ELF-1 (cell line): ENCODE measurements around the gene DNAI7.

ENCODE experiments used
- DNase-seq: peaks from one replicate; pipeline ENCODE4 v3.0.0-alpha.2; 2016; ENCODE audit warnings: low read depth, low spot score

Gene DNAI7

GRCh38 chr12:25182765-25183164 lies 12.2 kb downstream of the DNAI7 start:
- DNase-seq, result no peak

GRCh38 chr12:25162866-25163265 lies 32.1 kb downstream of the DNAI7 start:
- no peak for DNase-seq

GRCh38 chr12:25156061-25156460 lies 38.9 kb downstream of the DNAI7 start:
- no peak for DNase-seq

- no peak for DNase-seq
Observed at GRCh38 chr12:25155022-25155576, 39.9 kb downstream of the DNAI7 start.

- no peak for DNase-seq
Observed at GRCh38 chr12:25152055-25152454, 42.9 kb downstream of the DNAI7 start.

GRCh38 chr12:25151476-25151875 lies 43.5 kb downstream of the DNAI7 start:
- DNase-seq, result peak; percentile 26

- DNase-seq, result no peak
Observed at GRCh38 chr12:25146686-25147085, 48.3 kb downstream of the DNAI7 start.

GRCh38 chr12:25135531-25136154 lies 59.3 kb downstream of the DNAI7 start:
- DNase-seq, result peak; percentile 95

GRCh38 chr12:25131270-25131669 lies 63.7 kb downstream of the DNAI7 start:
- DNase-seq, result no peak

- no peak for DNase-seq
Observed at GRCh38 chr12:25130741-25131188, 64.2 kb downstream of the DNAI7 start.

GRCh38 chr12:25126746-25127145 lies 68.2 kb downstream of the DNAI7 start:
- no peak for DNase-seq

- peak; percentile 8 for DNase-seq
Observed at GRCh38 chr12:25126101-25126500, 68.9 kb downstream of the DNAI7 start.

- DNase-seq, result no peak
Observed at GRCh38 chr12:25124493-25124892, 70.5 kb downstream of the DNAI7 start.

GRCh38 chr12:25123126-25123525 lies 71.8 kb downstream of the DNAI7 start:
- no peak for DNase-seq

- DNase-seq, result no peak
Observed at GRCh38 chr12:25121916-25122315, 73.0 kb downstream of the DNAI7 start.

- DNase-seq, result no peak
Observed at GRCh38 chr12:25121110-25121509, 73.8 kb downstream of the DNAI7 start.

- no peak for DNase-seq
Observed at GRCh38 chr12:25119020-25119419, 75.9 kb downstream of the DNAI7 start.

- DNase-seq, result no peak
Observed at GRCh38 chr12:25115677-25116076, 79.3 kb downstream of the DNAI7 start.

- no peak for DNase-seq
Observed at GRCh38 chr12:25113651-25114050, 81.3 kb downstream of the DNAI7 start.

GRCh38 chr12:25110260-25110659 lies 84.7 kb downstream of the DNAI7 start:
- no peak for DNase-seq

- DNase-seq, result no peak
Observed at GRCh38 chr12:25107920-25108319, 87.0 kb downstream of the DNAI7 start.

GRCh38 chr12:25106818-25107217 lies 88.1 kb downstream of the DNAI7 start:
- DNase-seq, result no peak

- no peak for DNase-seq
Observed at GRCh38 chr12:25102402-25102801, 92.6 kb downstream of the DNAI7 start.

GRCh38 chr12:25101092-25101445 lies 93.9 kb downstream of the DNAI7 start:
- no peak for DNase-seq
